ENCODE data around the gene SCARB1. TPM values are rescaled to one million over a fixed set of nuclear protein-coding genes. Genes with fewer than 3 reads are reported as not detected.

SCARB1 gene
- total RNA-seq, 1 donor from 2014 or later, result 8.6 TPM

DNA sequence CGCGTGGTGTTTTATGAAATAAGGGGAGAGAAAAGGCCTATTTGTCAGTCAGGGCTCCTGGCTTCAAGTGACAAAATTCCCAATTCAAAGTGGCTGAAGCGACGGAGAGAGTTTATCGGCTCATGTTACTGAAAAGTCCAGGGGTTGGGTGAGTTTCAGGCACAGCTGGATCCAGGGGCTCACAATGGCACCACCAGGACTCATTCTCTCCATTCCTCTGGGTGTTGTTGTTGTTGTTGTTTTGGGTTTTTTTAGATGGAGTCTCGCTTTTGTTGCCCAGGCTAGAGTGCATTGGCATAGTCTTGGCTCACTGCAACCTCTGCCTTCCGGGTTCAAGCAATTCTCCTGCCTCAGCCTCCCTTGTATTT lies 119.4 kb downstream of the SCARB1 start:
- intact Hi-C loops (cut with DNase I), result loop anchor here (5.0 kb wide), 1 partner anchor 62 kb away; no protein-coding TSS in a partner anchor
- no peak for DNase-seq (ENCODE audit: low spot score)

DNA sequence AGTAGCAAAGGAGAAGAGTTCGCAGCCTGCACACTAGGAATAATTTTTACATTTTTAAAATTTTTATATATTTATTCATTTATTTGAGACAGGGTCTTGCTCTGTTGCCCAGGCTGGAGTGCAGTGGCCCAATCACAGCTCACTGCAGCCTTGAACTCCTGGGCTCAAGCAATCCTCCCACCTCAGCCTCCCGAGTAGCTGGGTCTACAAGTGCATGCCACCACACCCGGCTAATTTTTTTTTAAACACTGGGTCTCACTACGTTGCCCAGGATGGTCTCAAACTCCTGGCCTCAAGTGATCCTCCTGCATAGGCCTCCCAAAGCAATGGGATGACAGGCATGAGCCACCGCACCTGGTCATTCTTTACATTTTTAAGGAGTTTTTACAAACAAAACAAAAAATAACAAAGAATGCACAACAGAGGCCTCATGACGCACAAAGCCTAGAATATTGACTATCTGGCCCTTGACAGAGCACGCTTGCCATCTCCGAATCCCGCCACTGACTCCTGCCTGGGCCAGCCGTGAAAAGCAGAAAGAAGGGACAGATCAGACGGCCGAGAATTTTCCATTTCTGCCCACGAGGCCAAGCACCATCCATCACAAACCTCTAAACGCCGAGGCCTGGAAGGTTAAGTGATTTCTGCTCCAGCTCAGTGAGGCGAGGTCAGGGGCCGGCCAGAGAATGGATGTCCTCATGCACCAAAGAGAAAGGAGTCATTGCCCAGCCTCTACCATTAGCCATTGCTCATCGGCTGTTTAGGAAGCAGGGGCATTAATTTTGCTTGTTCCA lies 120.0 kb downstream of the SCARB1 start:
- intact Hi-C loops (cut with DNase I), result loop anchor here (5.0 kb wide), 1 partner anchor 61 kb away; no protein-coding TSS in a partner anchor
- no peak for DNase-seq (ENCODE audit: low spot score)

DNA sequence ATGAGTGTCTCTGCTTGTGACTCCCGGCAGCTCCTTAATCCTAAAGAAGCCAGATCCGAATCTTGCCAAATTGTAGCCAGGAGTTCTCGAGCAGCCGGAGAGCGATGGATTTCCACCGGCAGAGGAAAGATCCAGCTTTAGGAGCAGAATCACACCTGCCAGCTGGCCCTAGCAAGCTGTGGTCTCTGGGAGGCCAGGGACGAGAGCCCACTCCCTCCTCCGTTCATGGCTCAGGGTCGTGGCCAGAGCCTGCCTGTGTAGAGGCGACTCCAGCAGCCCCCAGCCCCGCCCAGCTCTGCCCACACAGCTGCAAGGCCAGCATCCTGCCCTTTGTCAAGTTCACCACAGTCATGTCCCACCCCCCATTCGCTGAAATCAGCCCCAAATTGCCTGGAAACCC lies 121.0 kb downstream of the SCARB1 start:
- DNase-seq (ENCODE audit: low spot score), result no peak
- intact Hi-C loops (cut with DNase I), result loop anchor here (5.0 kb wide), 1 partner anchor 60 kb away; no protein-coding TSS in a partner anchor

DNA sequence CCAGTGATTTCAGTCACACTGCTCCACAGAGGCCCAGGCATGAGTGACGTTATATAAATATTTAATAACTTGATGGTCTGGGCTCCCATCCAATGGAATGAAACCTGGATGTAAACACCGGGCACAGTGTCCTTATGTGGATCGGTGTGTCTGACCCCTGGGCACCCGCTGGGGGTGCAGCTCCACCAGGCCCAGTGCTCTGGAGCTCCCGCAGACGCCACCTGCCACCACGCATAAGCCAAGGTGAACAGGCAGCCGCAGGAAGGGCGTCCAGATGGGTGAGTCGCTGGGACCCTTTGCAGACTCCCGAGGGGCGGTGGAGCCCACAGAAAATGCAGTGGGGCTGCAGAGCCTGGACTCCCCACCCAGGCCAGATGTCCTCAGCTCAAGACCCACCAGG lies 121.6 kb downstream of the SCARB1 start:
- DNase-seq (ENCODE audit: low spot score), result no peak
- intact Hi-C loops (cut with DNase I), result loop anchor here (5.0 kb wide), 1 partner anchor 60 kb away; no protein-coding TSS in a partner anchor

DNA sequence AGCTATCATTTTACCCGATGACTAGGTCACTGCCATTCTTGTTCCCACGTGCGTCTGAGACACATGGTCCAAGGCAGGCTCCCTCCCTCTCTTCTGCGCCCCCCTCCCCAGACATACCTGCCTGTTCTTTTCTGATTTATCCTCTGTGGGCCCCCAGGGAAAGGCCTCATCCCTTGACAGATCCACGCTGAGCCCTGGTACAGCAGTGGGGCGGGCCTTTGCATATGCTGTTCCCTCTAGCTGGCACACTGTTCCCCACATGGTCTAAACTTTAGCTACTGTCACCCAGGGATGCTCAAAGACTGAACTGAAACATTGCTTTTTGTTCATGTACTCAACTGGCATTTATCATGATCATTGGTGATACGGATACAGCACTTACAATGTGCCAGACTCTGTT lies 122.5 kb downstream of the SCARB1 start:
- intact Hi-C loops (cut with DNase I), result loop anchor here (5.0 kb wide), 1 partner anchor 59 kb away; no protein-coding TSS in a partner anchor
- DNase-seq (ENCODE audit: low spot score), result no peak

DNA sequence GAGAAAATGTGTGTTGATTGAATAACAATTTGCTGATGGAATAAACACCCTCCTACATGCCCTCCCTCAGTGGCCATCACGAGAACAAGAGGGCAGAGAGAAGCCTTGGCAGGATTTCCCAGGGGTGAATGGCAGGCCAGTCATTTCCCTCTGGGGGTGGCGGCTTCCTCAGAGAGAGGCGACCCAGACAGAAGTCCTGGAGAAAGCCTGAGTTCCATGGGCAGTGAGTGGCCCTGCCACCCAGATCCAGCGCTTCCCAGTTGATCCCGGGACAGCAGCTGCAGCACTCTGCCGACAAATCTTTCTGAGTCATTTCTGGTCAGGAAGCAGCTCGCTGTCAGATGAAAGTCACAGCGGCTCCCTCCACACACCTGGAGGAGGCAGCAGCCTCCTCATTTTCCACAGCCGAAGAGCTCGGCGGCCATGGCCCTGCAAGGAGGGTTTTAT lies 123.0 kb downstream of the SCARB1 start:
- intact Hi-C loops (cut with DNase I), result loop anchor here (5.0 kb wide), 1 partner anchor 58 kb away; no protein-coding TSS in a partner anchor

DNA sequence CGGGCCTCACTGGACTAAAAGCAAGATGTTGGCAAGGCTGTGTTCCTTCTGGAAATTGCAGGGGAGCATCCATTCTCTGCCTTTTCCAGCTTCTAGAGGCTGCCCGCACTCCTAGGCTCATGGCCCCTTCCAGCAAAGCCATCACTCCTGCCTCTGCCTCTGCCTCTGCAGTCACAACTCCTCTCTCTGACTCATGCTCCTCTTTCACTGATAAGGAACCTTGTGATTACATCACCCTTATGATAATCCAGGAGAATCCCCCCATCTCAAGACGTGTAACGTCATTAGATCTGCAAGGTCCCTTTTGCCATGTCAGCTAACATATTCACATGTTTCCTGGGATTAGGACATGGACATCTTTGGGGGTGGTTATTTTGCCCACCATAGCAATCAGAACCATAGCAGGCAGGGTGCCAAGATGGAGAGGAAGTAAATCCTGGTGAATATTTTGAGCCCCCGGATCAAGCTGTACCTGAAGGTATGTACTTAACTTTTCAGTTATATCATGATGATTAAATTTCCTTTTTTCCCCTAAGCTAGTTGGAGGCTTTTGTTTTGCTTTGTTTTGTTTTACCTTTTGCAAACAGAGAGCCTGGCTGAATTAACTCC lies 123.6 kb downstream of the SCARB1 start:
- intact Hi-C loops (cut with DNase I), result loop anchor here (5.0 kb wide), 1 partner anchor 58 kb away; no protein-coding TSS in a partner anchor
- no peak for DNase-seq (ENCODE audit: low spot score)

More for the DNA sequence above, 123.0 kb downstream of the SCARB1 start:
- DNase-seq (ENCODE audit: low spot score), result no peak

DNA sequence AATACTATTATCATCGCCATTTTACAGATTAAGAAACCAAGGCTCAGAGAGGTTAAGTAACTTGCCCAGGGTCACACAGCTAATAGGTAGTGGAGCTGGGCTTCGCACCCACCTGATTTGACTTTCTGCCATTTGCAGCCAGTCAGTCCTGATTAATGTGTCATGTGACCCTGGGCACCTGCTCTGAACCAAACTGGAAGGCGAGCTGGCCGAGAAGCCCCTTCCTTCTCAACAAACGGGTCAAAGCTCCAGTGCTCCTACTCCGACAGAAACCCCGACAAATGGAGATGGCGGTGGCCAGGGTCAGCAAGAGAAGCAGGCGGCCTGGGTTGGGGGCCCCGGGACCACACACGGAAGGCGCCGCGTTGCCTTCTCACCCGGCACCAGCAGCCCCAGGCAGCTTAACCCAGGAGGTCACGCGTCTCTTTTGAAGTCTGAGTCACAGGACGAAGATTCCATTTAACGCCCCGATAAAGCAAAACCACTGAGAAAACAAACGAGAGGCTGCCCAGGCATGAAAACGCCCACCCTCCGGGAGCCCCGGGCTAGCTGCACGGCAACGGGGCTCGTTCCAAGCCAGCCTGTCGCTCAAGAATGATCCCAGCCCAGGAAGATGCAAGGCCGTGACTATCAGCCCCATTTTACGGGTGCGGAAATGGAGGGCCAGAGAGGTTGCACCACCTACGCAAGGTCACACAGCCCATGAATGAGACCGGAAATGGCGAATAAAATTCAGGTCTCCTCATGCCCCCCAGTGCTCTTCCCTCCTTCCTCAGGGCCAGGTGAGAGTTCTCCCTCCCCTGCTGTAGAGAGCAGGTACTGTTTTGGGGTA lies 124.8 kb downstream of the SCARB1 start:
- intact Hi-C loops (cut with DNase I), result no loop called here
- DNase-seq (ENCODE audit: low spot score), result no peak

DNA sequence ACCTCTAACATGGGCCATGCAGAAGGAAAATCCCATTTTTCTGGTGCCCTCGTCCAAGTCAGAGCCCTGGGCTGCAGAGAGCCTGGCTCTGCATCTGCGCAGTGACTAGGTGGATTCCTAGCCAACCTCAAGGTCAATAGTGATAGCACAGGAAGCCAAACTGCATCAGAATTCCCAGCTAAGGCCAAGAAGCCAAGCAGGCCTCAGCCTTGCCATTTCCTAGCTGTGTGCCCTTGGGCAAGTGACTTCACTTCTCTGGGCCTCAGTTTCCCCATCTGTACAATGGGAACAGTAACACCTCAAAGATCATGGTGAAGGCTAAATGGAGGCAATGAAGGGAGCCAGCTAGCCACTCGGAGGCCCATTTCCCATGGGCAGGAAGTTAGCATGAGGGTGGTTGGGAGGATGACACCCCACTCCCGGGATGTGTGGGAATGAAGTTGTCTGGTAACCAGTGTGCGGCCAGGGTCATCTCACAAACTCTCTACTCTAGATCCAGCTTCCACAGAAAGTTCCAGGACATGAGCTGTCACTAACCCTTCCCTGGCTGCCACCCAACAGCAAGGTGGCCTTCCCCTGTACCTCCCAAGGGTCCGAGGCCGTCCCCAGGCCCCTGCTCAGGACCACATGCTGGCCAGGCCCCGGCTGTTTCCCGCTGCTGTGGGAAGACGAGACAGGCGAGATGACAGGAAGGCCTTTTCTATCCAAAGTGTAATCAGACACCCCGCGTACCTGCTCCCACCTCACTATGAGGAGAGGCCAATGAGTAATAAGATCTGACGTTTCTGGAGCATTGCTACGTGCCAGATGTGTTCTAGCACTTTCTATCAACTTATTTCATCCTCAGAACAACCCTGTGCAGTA lies 125.7 kb downstream of the SCARB1 start:
- intact Hi-C loops (cut with DNase I), result no loop called here
- no peak for DNase-seq (ENCODE audit: low spot score)

DNA sequence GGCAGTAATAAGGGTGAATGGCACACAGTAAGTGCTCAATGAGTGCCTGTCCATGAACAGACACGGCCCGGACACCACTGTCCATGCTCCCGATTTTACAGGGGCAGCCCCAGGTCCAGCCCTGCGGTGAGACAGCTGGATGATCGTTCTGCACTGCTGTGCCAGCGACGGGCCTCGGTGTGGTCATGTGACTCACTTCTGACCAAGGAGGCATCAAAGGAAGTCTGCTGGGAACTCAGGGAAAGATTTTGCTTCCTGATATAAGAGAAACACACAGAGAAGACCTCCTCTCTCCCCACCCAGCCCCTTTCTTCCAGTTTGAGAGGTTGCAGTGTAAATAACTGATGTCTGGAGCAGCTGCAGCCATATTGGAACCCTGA lies 126.6 kb downstream of the SCARB1 start:
- DNase-seq (ENCODE audit: low spot score), result no peak
- intact Hi-C loops (cut with DNase I), result no loop called here

DNA sequence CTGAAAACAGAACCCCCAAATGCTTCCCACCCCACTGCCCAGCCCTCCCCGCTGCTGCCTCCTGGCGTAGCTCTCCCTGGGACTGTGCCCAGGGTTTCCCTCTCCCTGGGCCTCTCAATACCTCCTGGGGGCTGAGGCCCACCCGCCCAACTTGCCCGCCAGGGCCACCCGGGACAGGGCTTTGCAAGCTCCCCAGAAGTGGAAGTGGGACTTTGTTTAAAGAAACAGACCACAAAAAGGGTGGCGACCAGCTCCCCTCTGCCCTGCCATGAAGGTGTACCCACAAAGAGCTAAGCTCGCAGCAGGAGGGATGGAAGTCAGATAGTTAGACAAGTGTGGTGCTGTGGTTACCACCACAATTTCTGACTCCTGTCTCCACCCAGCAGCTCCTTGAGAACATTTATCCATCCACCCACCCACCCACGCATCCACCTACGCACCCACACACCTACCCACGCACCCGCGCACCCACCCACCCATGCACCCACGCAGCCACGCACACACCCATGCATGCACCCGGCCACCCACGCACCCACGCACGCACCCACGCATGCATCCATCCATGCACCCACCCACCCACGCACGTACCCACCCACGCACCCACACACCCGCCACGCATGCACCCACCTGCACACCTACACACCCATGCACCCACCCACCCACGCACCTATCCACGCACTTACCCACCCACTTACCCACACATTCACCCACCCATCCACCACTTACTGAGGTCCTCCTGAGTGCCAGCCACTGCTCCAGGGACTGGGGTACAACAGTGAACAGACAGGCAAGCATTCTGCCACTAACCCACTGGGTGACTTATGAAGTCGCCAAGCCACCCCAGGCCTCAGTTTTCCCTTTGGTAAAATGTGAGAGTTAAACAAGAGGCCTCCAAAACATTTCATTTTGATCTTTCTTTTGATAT lies 127.3 kb downstream of the SCARB1 start:
- no peak for DNase-seq (ENCODE audit: low spot score)
- intact Hi-C loops (cut with DNase I), result no loop called here

DNA sequence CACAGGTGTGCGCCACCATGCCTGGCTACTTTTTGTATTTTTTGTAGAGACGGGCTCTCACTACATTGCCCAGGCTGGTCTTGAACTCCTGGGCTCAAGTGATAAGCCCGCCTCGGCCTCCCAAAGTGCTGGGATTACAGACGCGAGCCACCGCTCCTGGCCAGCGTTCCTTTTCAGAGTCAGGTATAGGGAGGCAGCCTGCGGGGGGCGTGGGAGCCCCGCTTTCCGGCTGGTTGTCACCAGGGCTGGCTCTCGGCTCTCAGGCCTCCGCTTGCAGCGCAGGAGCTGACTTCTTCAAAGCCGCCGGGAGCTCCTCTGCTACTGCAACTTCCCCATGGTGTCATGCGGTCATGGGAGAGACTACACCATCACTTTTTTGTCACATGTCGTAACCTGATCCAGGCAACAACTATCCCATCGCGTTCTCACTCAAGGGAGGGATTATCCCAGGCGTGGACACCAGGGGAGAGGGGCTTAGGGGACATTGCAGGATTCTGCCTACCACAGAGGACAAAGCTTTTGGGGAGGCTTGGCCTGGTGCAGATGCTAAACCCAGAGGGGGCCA lies 129.4 kb downstream of the SCARB1 start:
- intact Hi-C loops (cut with DNase I), result no loop called here
- no peak for DNase-seq (ENCODE audit: low spot score)

DNA sequence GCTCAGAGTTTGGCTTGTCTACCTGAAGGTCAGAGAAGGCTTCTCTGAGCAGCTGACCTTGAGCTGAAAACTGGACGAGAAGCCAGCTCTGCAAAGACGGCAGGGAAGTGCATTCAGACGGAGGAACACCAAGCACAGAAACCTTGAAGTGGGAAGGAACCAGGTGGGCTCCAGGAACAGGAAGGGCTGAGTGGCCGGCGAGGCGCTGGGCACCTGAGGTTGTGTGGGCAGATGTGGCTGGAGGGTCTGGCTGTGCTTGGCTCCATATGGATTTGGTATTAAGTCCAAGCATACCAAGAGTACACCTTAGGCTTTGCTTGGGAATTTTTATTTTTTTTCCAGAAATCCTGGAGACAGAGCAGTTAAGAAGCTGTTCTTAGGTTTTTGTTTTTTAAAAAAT lies 130.6 kb downstream of the SCARB1 start:
- intact Hi-C loops (cut with DNase I), result no loop called here
- DNase-seq (ENCODE audit: low spot score), result no peak

DNA sequence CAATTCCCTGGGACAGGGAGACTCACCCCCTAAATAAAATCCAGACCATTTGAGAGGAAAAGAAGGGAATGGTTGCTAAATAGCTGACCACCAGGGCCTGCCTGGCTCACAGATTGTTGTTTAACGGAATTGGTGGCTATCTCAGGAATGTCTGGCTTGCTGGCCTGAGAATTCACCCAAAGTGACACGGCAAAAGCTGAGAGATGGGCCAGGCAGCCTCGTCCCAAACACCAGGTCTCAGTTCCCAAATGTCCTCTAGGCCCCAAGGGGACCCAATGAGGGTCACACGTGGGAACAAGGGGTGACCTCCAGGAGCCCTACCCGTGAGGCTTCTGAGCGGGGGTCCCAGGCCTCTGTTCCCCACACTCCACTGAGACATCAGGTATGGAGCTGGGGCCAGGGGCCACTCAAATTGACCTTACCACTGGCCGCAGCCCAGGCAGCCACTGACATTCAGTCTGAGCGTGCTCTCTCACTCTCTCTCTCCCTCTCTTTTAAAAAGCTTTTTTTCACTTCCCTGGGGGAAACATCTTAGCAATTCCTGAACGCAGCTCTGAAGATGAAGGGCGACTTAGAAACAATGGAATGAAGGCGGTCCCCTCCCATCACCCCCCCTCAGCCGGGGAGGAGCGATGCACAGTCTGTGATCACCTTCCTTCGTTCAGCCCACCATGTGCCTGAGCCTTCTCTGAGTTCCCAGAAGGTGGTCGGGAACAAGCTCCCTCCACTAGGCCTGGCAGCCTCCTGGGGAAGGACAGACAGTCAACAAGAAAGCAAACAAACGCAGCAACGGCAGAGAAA lies 131.2 kb downstream of the SCARB1 start:
- intact Hi-C loops (cut with DNase I), result no loop called here
- DNase-seq (ENCODE audit: low spot score), result no peak

DNA sequence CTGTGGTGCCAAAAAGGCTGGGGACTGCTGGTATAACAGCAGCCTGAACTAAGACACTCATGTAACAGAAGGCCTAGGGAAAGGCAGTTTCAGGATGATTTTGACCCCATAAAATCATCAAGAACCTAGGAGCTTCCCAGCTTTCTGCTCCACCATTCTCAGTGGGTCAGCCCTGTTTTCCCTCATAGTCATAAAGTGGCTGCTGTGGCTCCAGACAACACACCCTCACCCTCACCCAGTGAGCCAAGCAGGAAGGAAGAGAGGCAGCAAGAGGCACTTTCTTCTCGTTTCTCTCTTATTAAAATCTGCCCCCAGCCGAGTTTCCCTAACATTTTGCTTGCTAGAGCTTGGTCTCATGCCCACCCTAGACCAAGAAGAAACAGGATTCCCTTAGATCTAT lies 131.8 kb downstream of the SCARB1 start:
- intact Hi-C loops (cut with DNase I), result no loop called here
- no peak for DNase-seq (ENCODE audit: low spot score)

DNA sequence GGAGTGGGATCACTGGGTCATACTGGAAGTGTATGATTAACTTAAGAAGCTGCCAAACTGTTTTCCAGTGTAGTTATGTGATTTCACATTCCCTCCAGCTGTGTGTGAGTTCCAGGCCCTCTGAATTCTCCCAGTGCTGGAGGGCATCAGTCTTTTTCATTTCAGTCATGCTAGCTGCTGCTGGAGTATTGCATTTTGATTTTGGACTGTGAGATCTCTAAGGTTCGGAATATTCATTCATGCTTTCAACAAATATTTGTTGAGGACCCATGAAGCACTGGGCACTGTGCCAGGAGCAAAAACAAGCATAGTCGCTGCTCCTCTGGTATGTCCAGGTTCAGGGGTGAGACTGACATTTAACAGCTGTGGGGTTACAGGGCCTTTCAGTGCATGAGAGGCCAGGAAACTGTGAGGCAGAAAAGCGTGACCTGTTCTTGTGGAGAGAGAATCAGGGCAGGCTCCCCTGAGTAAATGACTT lies 133.2 kb downstream of the SCARB1 start:
- intact Hi-C loops (cut with DNase I), result no loop called here

DNA sequence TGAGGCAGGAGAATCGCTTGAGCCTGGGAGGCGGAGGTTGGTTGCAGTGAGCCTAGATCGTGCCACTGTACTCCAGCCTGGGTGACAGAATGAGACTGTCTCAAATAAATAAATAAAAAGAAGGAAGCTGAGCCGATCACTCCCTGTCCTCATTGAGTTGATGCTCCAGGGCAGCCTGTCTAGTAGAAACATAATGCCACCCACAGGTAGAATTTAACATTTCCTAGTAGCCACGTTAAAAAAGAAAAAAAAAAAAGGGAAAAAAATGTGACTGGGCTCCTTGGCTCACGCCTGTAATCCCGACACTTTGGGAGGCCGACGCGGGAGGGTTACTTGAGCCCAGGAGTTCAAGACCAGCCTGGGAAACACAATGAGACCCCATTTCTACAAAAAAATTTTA lies 135.7 kb downstream of the SCARB1 start:
- intact Hi-C loops (cut with DNase I), result no loop called here
- DNase-seq (ENCODE audit: low spot score), result no peak

More for the DNA sequence above, 133.2 kb downstream of the SCARB1 start:
- DNase-seq (ENCODE audit: low spot score), result no peak

Measured in cardiac septum (tissue), 1 donor.